C4-2B (cell line): ENCODE measurements around the gene HNF4A.

ENCODE experiments used
- H3K27ac ChIP-seq: fragments of 450-650 bp; 2 replicates; pipeline ENCODE4 v1.5.1; 2017
- ZFX ChIP-seq: fragments of 450-650 bp; IDR thresholded peaks from 2 replicates; pipeline ENCODE4 v1.6.1; 2017
- TF ChIP-seq, protein P1 (sequence below): fragments of 450-650 bp; conservative IDR thresholded peaks from 2 replicates; pipeline ENCODE4 v1.5.1; 2017; ENCODE audit warnings: mild to moderate bottlenecking

Gene HNF4A

DNA sequence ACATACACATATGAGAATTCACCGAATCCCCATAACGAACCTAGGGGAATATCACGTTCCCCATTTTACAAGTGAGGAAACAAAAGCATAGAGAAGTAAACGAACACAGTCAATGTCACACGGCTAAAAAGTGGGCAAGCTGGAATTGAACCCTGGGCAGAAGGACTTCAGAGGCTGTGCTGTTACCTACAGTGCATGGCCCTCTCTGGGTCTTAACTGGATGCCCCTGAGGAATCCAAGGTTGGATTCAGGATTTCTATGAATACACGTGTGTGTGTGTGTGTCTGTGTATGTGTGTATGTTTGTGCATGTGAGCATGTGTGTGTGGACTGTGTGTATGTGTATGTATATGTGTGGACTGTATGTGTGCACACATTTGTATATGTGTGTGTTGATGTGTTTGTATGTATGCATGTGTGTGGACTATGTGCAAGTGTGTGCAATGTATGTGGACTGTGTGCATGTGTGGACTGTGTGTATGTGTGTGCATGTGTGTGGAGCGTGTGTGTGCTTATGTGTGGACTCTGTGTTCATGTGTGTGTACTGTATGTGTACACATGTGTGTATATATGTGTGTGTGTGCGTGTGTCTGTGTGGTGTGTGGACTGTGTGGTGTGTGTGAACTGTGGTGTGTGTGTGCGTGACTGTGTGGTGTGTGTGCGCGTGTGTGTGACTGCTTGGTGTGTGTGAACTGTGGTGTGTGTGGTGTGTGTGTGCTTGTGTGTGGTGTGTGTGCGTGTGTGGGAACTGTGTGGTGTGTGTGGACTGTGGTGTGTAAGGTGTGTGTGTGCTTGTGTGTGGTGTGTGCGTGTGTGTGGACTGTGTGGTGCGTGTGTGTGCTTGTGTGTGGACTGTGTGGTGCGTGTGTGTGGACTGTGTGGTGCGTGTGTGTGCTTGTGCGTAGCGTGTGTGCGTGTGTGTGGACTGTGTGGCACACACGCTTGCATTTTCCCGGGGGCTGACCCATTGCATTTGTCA lies 49.0 kb downstream of the HNF4A start:
- H3K27ac ChIP-seq: no peak overlapping the region
- TF ChIP-seq, protein P1, sequence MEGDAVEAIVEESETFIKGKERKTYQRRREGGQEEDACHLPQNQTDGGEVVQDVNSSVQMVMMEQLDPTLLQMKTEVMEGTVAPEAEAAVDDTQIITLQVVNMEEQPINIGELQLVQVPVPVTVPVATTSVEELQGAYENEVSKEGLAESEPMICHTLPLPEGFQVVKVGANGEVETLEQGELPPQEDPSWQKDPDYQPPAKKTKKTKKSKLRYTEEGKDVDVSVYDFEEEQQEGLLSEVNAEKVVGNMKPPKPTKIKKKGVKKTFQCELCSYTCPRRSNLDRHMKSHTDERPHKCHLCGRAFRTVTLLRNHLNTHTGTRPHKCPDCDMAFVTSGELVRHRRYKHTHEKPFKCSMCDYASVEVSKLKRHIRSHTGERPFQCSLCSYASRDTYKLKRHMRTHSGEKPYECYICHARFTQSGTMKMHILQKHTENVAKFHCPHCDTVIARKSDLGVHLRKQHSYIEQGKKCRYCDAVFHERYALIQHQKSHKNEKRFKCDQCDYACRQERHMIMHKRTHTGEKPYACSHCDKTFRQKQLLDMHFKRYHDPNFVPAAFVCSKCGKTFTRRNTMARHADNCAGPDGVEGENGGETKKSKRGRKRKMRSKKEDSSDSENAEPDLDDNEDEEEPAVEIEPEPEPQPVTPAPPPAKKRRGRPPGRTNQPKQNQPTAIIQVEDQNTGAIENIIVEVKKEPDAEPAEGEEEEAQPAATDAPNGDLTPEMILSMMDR: no peak
- no peak for TF ChIP-seq ZFX

DNA sequence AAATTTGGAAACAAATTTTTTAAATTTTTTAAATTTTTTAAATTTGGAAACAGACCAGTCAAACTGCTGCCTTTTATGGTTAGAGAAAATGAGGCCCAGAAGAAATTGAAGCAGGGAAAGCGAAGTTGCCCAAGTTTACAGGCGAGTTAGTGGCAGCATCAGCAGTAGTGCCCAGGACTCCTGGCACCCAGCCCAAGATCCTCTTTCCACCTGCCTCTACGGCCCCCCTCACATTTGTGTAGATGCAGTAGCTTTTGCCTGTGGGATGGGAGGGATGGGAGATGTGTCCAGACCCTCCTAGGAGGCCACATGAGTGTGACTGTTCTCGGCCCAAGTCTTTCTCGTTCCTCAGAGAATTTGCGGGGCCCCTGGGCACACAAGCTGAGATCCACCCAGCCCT lies 49.8 kb downstream of the HNF4A start:
- TF ChIP-seq, protein P1: no peak
- TF ChIP-seq ZFX: no peak
- H3K27ac ChIP-seq: no peak overlapping the region

DNA sequence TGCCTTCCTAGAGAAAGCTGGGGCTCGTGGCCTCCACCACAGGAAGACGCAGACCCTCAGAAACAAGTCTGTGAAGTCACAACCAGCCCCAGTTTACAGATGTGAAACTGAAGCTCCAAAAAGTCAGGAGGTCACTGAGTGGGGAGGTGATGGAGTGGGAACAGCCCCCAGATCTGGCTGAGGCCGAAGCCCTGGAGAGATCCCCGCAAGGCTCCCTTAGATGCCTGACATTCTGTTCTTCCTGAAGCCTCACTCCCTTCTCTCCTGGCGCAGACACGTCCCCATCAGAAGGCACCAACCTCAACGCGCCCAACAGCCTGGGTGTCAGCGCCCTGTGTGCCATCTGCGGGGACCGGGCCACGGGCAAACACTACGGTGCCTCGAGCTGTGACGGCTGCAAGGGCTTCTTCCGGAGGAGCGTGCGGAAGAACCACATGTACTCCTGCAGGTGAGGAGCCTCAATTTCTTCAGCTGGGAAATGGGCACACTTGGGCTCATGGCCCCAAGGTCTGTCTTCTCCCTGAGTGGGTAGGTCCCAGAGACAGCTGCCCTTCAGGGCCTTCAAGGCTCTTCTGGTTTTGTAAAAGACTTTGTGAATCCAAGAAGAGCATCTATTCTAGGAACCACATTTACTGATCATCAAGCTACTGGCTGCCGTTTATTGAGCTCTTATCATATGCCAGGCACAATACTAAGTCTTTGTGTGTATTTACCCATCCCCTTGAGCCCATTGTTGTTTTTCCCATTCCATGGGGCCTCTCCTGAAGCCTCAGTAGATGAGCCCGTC lies 50.5 kb downstream of the HNF4A start:
- no peak overlapping the region for H3K27ac ChIP-seq
- TF ChIP-seq, protein P1: no peak

DNA sequence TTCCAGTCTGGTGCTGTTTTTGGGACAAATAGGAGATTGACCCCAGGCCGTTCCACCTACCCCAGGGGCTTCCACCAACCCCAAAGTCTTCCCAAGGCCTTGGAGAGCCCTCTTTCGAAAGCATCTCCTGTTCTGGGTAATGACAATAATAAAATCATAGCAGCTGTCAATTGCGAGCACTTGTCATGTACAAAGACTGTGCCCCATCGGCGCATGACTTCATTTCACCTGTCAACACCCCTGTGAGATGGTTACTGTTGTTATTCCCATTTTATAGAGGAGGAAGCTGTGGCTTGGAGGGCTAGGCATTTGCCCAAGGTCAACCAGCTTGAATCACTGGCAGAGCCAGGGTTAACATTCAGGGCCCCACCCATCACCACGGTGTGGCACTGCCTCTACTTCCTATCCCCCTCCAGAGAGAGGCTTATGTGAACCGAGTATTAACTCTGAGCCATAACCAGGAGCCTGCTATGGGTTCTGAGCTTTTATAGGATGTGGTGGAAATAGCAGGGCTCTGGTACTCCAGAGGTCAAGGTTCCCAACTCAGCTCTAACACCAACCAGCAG lies 51.2 kb downstream of the HNF4A start:
- TF ChIP-seq, protein P1: no peak
- TF ChIP-seq ZFX: no peak
- no peak overlapping the region for H3K27ac ChIP-seq

DNA sequence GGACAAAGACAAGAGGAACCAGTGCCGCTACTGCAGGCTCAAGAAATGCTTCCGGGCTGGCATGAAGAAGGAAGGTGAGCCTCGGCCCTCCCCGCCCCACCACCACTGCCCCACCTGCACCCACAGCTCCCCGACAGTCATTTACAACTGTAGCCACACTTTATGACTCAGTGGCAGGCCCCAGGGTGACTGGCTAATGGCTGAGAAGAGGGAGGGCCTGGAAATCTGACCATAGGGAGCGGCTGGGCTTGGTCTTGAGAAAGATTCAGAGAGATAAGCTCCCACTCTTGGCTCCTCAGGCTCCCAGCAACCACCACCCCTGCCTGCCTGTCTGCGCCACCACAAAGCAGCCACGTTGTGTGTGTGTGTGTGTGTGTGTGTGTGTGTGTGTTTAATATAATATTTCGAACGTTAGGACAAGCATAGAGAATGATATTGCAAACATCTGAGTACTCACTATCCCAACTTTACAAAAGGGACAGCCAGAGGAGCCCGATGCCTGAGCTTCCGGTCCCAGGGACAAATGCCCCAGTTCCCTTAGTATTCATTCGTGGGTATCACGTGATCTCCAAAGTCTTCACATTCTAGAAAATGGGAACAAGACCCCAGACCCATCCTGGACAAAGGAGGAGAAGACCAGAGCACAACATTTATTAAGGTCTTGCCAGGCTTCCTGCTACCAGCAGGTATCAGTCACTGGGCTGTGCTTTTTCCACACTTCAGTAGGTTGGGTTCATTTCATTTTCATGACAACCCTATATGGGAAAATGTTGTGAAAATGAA lies 52.1 kb downstream of the HNF4A start:
- TF ChIP-seq ZFX: no peak
- TF ChIP-seq, protein P1: no peak
- H3K27ac ChIP-seq: no peak overlapping the region

DNA sequence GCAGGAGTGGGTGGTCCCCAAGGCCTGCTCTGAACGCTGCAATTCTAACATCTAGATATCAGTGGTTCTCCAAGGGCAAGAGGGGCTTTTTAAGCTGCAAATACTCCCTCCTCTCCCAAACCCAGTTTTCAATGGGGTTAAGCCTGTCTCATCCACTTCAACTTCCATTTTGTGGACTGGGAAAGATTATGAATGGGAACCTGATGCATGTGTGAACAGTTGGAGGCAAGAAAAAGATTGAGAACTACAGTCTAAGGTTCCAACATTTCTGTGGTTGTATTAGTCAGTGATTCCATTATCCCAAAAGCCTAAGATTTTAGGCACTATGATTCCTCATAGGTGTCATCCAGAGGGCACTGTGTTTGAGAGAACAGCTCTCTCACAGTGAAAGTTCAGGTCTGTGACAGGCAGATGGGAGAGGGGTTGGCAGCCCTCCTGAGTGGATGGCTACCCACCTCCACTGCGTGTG lies 53.7 kb downstream of the HNF4A start:
- TF ChIP-seq, protein P1: no peak
- no peak for TF ChIP-seq ZFX
- no peak overlapping the region for H3K27ac ChIP-seq
